GM23248 (cell line): ENCODE results near the gene CALML3. TPM values are rescaled to one million over a fixed set of nuclear protein-coding genes. Genes with fewer than 3 reads are reported as not detected.

Experiments
- DNase-seq: peaks from one replicate; pipeline ENCODE4 v3.0.0-alpha.2; 2015
- H2AFZ ChIP-seq: fragments of 200-600 bp; sonication (generic); 2 replicates; pipeline ENCODE4 v1.6.1; 2016; ENCODE audit warnings: antibody characterized with exemption
- H3F3A ChIP-seq: fragments of 200-600 bp; sonication (generic); 2 replicates; pipeline ENCODE4 v1.6.1; 2016; ENCODE audit warnings: mild to moderate bottlenecking, antibody characterized with exemption, mixed run types; ENCODE audit not compliant: insufficient read depth
- H3K27ac ChIP-seq: fragments of 200-600 bp; sonication (generic); 2 replicates; pipeline ENCODE4 v1.5.1; 2016; ENCODE audit warnings: mild to moderate bottlenecking
- H3K27me3 ChIP-seq: fragments of 200-600 bp; sonication (generic); replicated peaks from 2 replicates; pipeline ENCODE4 v1.6.1; 2016; ENCODE audit warnings: mild to moderate bottlenecking; ENCODE audit not compliant: insufficient read depth
- H3K36me3 ChIP-seq: fragments of 200-600 bp; sonication (generic); 2 replicates; pipeline ENCODE4 v1.6.1; 2016; ENCODE audit warnings: low read depth, mild to moderate bottlenecking
- H3K4me1 ChIP-seq: fragments of 200-600 bp; sonication (generic); 2 replicates; pipeline ENCODE4 v1.6.1; 2016; ENCODE audit warnings: mild to moderate bottlenecking; ENCODE audit not compliant: insufficient read depth
- H3K4me2 ChIP-seq: fragments of 200-600 bp; sonication (generic); one replicate; pipeline ENCODE4 v1.6.1; 2016; ENCODE audit warnings: mild to moderate bottlenecking; ENCODE audit not compliant: unreplicated experiment
- H3K4me3 ChIP-seq: fragments of 200-600 bp; sonication (generic); 2 replicates; pipeline ENCODE4 v1.5.1; 2016; ENCODE audit warnings: mild to moderate bottlenecking
- H3K79me2 ChIP-seq: fragments of 200-600 bp; sonication (generic); 2 replicates; pipeline ENCODE4 v1.6.1; 2016; ENCODE audit warnings: mild to moderate bottlenecking; ENCODE audit not compliant: insufficient read depth
- H3K9ac ChIP-seq: fragments of 200-600 bp; sonication (generic); 2 replicates; pipeline ENCODE4 v1.6.1; 2016; ENCODE audit warnings: mild to moderate bottlenecking
- H3K9me2 ChIP-seq: fragments of 200-600 bp; sonication (generic); 2 replicates; pipeline ENCODE4 v1.6.1; 2016; ENCODE audit warnings: mixed run types, mild to moderate bottlenecking, moderate library complexity; ENCODE audit not compliant: insufficient read depth
- H3K9me3 ChIP-seq: fragments of 200-600 bp; sonication (generic); one replicate; pipeline ENCODE4 v1.6.1; 2017; ENCODE audit warnings: low read depth
- H4K20me1 ChIP-seq: fragments of 200-600 bp; sonication (generic); 2 replicates; pipeline ENCODE4 v1.6.0; 2016; ENCODE audit not compliant: insufficient read depth
- EZH2 ChIP-seq: fragments of 200-600 bp; sonication (generic); IDR thresholded peaks from 2 replicates; pipeline ENCODE4 v1.6.1; 2018; ENCODE audit warnings: antibody characterized with exemption, mild to moderate bottlenecking; ENCODE audit not compliant: insufficient read depth, poor library complexity, severe bottlenecking
- EZH2phosphoT487 ChIP-seq: fragments of 200-600 bp; sonication (generic); IDR thresholded peaks from 2 replicates; pipeline ENCODE4 v1.6.1; 2018; ENCODE audit warnings: antibody characterized with exemption, moderate library complexity, mild to moderate bottlenecking, low read depth; ENCODE audit not compliant: insufficient read depth
- WGBS, 2 experiments: methylation state at CpG; one replicate each; pipeline ENCODE4 v1.1.6; 2015 to 2017; ENCODE audit warnings: low lambda C conversion rate in 2 of 2, low coverage in 1 of 2; ENCODE audit errors: missing lambda C conversion rate in 2 of 2; 5-methylcytosine and 5-hydroxymethylcytosine counted together
- in situ Hi-C: fragments of 300-500 bp; cut with MboI; formaldehyde crosslinking; loops from 2 replicates; pipeline ENCODE4 v1.15.0; 2020
- polyA plus RNA-seq: library from polyadenylated mRNA; unstranded; fragments of >200 nt; fragmentation: Nextera tagmentation; extraction: Ambion mirVana; gene quantifications from 2 replicates; pipeline ENCODE4 v1.2.1, GENCODE V29; 2016
- total RNA-seq: library from RNA; depleted of rRNA; stranded (reverse); fragments of >200 nt; shearing (Covaris generic); gene quantifications from 2 replicates; pipeline ENCODE4 v1.2.3, GENCODE V29; 2014

The CALML3 gene
- total and polyA plus RNA-seq, 2 experiments from 2014 or later, result not detected

- TF ChIP-seq EZH2phosphoT487 (no peak), EZH2 (no peak)
- H3K9ac ChIP-seq, result no peak overlapping the region
- no peaks in the 10 kb centered on the region for H4K20me1 ChIP-seq
- no peak overlapping the region for H3K4me3 ChIP-seq
- 80 to 86% methylated on average over 1 of the region's 1 CpG for WGBS, 2 experiments
- in situ Hi-C loops, result no loop called here
- H3K27me3 ChIP-seq, result no peaks in the 10 kb centered on the region
- H3K9me3 ChIP-seq, result no peaks in the 10 kb centered on the region
- H3F3A ChIP-seq, result peaks cover 29% of the 10 kb centered on the region
- no peaks in the 10 kb centered on the region for H3K36me3 ChIP-seq
- no peaks in the 10 kb centered on the region for H3K79me2 ChIP-seq
- H3K27ac ChIP-seq, result no peak overlapping the region
- no peak overlapping the region for H2AFZ ChIP-seq
- no peaks in the 10 kb centered on the region for H3K9me2 ChIP-seq
- no peak overlapping the region for H3K4me2 ChIP-seq
- H3K4me1 ChIP-seq, result peaks cover 27% of the 10 kb centered on the region
- no peak for DNase-seq
Observed at GRCh38 chr10:5545011-5545410, 20.2 kb downstream of the CALML3 start.

DNA sequence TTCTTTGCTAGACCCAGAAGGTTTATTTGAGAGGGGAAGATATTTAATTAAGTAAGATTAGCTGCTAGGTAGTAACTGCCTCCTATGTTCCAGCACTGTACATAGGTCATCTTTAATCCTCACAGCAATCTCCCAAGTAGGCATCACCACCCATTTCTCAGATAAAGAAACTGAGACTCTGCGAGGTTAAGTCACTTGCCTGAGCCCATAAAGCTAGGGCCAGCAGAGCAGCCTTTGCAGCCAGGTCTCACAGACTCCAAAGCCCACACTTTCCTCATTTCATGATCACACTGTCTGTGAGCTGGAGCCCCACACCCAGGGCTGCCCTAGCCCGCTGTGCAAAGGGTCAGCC is 20.6 kb downstream of the CALML3 start:
- Histone ChIP-seq H4K20me1 (no peaks in the 10 kb centered on the region), H3K9me3 (no peaks in the 10 kb centered on the region), H3K4me1 (peaks cover 27% of the 10 kb centered on the region), H3K4me2 (no peak overlapping the region), H2AFZ (no peak overlapping the region), H3K36me3 (no peaks in the 10 kb centered on the region), H3K9ac (no peak overlapping the region), H3K79me2 (no peaks in the 10 kb centered on the region), H3F3A (peaks cover 30% of the 10 kb centered on the region), H3K27me3 (no peaks in the 10 kb centered on the region), H3K4me3 (no peak overlapping the region), H3K9me2 (no peaks in the 10 kb centered on the region), H3K27ac (no peak overlapping the region)
- WGBS, 2 experiments, result 91 to 92% methylated on average over 2 of the region's 2 CpGs
- no peak for DNase-seq
- in situ Hi-C loops, result no loop called here
- TF ChIP-seq EZH2, result no peak
- TF ChIP-seq EZH2phosphoT487, result no peak

DNA sequence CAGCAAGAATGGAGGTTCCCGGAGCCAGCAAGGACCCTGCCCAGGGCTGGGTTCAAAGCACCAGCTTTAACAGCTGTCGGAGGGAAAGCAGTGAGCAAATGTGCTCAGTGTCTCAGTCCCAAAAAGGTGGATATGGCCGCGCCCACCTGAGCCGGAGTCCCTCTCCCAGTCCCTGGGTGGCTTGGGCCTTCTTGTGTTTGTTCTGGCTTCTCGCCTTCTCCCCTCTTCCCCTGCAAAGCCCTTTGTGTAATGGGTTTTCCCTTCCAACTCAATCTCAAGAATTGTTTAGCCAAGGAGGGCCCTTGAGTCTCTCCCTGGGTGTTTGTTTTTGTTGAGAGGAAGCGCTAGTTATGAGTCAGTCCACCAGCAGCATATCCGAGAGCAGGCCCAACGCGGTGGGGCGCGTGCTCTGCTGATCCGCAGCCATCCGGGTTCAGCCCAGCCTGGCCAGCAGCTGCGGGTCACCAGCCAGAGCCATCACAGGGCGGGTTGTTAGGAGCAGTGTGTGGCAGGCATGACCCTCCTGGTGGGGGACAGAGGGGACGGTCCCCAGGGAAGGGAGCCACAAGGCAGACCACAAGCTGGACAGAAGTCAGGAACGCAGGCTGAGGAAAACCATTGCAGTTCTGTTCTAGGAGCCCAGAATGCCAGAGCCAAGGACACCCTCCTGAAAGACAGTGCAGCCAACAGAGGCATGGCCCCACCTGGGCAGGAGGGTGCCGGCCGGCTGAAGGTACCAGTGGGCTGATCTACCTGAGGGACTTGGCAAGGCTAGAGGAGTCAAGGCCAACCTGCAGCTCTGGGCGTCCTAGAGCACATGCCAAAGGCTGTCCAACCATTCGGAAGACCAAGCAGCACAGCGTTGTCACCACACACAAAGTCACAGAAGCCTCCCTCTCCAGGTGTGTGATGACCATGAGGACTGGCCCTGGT is 21.3 kb downstream of the CALML3 start:
- Histone ChIP-seq H3K4me3 (no peak overlapping the region), H3K27me3 (no peaks in the 10 kb centered on the region), H3K4me1 (peaks cover 27% of the 10 kb centered on the region), H3F3A (peaks cover 30% of the 10 kb centered on the region), H3K9me2 (no peaks in the 10 kb centered on the region), H2AFZ (no peak overlapping the region), H3K79me2 (no peaks in the 10 kb centered on the region), H3K36me3 (no peaks in the 10 kb centered on the region), H3K9me3 (no peaks in the 10 kb centered on the region), H3K4me2 (no peak overlapping the region), H3K9ac (no peak overlapping the region), H3K27ac (no peak overlapping the region), H4K20me1 (no peaks in the 10 kb centered on the region)
- no peak for DNase-seq
- TF ChIP-seq EZH2phosphoT487, result no peak
- no peak for TF ChIP-seq EZH2
- WGBS, 2 experiments, result 93 to 96% methylated on average over 21 to 23 of the region's 23 CpGs
- in situ Hi-C loops, result no loop called here

DNA sequence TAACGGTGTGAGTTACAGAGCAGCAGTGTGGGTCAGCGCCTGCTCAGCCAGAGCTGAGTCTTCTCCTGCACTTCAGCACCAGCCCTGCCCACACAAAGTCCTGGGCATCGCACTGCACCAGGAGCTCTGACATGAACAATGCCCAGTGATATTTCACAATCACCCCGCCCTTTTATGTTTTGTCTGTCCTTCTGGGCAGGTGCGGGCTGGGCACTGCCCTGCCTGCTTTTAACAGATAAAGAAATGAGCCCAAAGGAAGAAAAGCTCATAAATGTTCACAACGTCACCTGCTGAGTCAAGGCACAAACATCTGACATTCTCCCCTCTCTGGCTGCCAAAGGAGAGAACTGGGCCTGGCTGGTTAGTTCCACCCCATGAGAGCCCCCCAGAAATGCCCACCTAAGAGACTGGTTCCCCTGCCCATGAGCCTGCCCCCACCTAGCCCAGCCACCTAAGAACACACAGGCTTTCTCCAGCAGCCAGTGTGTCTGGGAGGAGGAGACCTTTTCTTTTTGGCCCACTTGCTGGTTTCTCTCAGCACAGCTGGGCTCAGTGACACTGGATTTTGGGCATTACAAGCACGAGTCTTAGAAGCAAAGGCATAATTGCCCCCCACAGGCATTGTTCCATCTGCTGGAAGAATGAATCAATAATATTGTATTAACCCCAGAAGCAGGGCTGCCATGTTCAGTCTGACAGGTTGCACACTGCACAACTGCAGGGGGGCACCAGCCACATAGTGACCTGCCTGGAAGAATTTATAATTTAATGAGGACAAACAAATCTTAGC is 22.3 kb downstream of the CALML3 start:
- peak overlapping the region; percentile 61 for H3K27ac ChIP-seq
- no peaks in the 10 kb centered on the region for H3K79me2 ChIP-seq
- H3K27me3 ChIP-seq, result no peaks in the 10 kb centered on the region
- H4K20me1 ChIP-seq, result no peaks in the 10 kb centered on the region
- peaks cover 30% of the 10 kb centered on the region for H3F3A ChIP-seq
- peaks cover 27% of the 10 kb centered on the region for H3K4me1 ChIP-seq
- H3K36me3 ChIP-seq, result no peaks in the 10 kb centered on the region
- in situ Hi-C loops, result no loop called here
- H3K9me3 ChIP-seq, result no peaks in the 10 kb centered on the region
- H3K9me2 ChIP-seq, result no peaks in the 10 kb centered on the region
- peak overlapping the region; percentile 57 for H3K4me3 ChIP-seq
- peak; percentile 53 for DNase-seq
- H3K9ac ChIP-seq, result peak overlapping the region; percentile 67
- TF ChIP-seq EZH2phosphoT487 (no peak), EZH2 (no peak)
- 77 to 87% methylated on average over 7 of the region's 7 CpGs for WGBS, 2 experiments
- peak overlapping the region; percentile 84 for H2AFZ ChIP-seq
- H3K4me2 ChIP-seq, result peak overlapping the region; percentile 77
